ENCODE measurements around the gene ASAP2.
A peak's percentile ranks its signal among the peaks of the same experiment; 100 is the strongest.

Gene ASAP2

DNA sequence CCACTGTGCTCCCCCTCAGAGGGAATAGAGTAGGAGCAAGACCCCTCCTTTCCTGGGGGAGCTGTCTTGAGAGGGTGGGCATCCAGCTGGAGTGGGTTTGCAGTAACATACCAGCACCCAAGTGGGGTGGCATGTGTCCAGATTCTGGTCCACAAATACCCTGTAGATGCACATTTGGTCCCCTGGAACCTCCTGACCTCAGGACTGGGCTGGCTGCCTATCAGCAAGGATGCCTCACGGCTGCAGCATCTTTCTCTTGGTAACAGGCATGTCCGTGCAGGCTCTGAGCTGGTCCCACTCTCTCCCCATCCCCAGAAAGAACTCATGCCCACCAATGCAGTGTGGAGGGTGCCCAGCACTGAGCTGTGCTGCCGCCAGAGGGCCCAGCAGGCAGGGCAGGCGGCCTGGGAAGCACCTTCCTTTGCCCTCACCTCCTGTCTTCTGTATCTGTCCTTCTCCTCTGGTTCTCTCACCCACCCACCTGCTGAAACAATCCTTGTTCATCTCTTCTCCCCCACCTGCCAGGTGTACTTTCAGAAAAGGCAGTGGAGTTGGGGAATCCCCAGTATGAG lies 169.3 kb downstream of the ASAP2 start:
- TF ChIP-seq POLR2AphosphoS5 (IDR thresholded peaks at IDR 0.05; ENCODE audit: low read depth, low read length) (no peak), SPI1 (IDR thresholded peaks at IDR 0.05; ENCODE audit: low read depth, low read length) (no peak), PAX5 (IDR thresholded peaks at IDR 0.05; ENCODE audit: insufficient read depth, low read length, severe bottlenecking) (no peak), POLR2A (IDR thresholded peaks at IDR 0.05; ENCODE audit: low read depth, low read length) (no peak), POU2F2 (IDR thresholded peaks at IDR 0.05; ENCODE audit: low read depth, low read length) (no peak), TAF1 (IDR thresholded peaks at IDR 0.05; ENCODE audit: low read depth, low read length) (no peak)
- DNase-seq (ENCODE audit: insufficient read length, low spot score) (no peak), FAIRE-seq (peak; percentile 54)

DNA sequence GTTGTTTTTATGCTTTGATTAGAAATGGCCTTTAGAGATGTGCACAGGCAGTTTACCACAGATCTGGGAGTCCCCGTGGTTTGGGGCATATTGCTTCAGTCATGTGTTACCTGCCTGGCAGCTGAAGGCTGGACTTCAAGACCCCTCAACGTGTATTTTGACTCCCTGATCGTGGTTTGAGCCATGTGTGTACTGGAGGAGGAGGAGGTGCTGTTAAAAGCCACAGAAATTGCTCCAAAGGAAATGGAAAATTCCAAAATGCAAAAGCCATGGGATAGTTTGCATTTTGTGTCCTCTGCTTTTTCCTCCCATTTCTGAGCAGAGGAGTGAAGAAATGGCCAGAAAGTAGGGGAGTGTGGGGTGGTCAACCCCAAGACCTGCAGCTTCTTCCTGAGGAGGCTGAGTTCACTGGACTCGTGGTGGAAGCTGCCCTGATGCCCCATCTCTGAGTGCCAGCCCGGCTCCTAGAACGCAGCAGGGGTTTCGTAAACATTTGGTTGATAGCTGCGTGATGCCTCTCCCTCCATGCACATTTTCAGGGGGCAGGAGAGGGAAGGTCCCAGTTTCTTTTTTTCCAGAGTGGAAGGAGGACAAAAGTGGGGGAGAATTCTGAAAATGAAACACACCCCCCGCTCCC lies 171.0 kb downstream of the ASAP2 start:
- FAIRE-seq, result no peak
- TF ChIP-seq TAF1 (IDR thresholded peaks at IDR 0.05; ENCODE audit: low read depth, low read length), result no peak
- no peak for TF ChIP-seq POLR2AphosphoS5 (IDR thresholded peaks at IDR 0.05; ENCODE audit: low read depth, low read length)
- no peak for TF ChIP-seq PAX5 (IDR thresholded peaks at IDR 0.05; ENCODE audit: insufficient read depth, low read length, severe bottlenecking)
- no peak for TF ChIP-seq SPI1 (IDR thresholded peaks at IDR 0.05; ENCODE audit: low read depth, low read length)
- TF ChIP-seq POLR2A (IDR thresholded peaks at IDR 0.05; ENCODE audit: low read depth, low read length), result no peak
- TF ChIP-seq POU2F2 (IDR thresholded peaks at IDR 0.05; ENCODE audit: low read depth, low read length), result no peak
- DNase-seq (ENCODE audit: insufficient read length, low spot score), result no peak

- FAIRE-seq, result no peak
- TF ChIP-seq POU2F2 (IDR thresholded peaks at IDR 0.05; ENCODE audit: low read depth, low read length), result no peak
- TF ChIP-seq PAX5 (IDR thresholded peaks at IDR 0.05; ENCODE audit: insufficient read depth, low read length, severe bottlenecking), result no peak
- no peak for TF ChIP-seq TAF1 (IDR thresholded peaks at IDR 0.05; ENCODE audit: low read depth, low read length)
- TF ChIP-seq POLR2A (IDR thresholded peaks at IDR 0.05; ENCODE audit: low read depth, low read length), result no peak
- no peak for TF ChIP-seq SPI1 (IDR thresholded peaks at IDR 0.05; ENCODE audit: low read depth, low read length)
- no peak for TF ChIP-seq POLR2AphosphoS5 (IDR thresholded peaks at IDR 0.05; ENCODE audit: low read depth, low read length)
- DNase-seq (ENCODE audit: insufficient read length, low spot score), result no peak
Observed at GRCh38 chr2:9378433-9379390, 172.1 kb downstream of the ASAP2 start.

DNA sequence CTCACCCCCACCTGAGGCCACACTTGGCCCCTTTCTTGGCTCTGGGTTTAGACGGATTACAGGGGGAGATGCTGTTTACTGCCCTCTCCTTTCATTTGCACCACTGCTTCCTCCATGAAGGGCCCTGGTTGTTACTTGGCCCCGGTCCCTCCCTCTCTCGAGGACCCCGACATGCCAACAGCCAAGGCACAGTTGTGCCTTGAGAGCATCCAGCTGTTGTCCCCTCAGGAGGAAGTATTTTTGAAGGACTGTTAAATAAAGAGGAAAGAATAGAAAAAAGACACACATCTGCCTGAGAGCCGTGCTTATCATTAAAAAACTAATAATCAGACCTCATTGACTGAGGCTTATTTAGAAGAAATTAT lies 172.8 kb downstream of the ASAP2 start:
- DNase-seq (ENCODE audit: insufficient read length, low spot score) (no peak), FAIRE-seq (no peak)
- TF ChIP-seq POLR2AphosphoS5 (IDR thresholded peaks at IDR 0.05; ENCODE audit: low read depth, low read length) (no peak), SPI1 (IDR thresholded peaks at IDR 0.05; ENCODE audit: low read depth, low read length) (no peak), PAX5 (IDR thresholded peaks at IDR 0.05; ENCODE audit: insufficient read depth, low read length, severe bottlenecking) (no peak), POU2F2 (IDR thresholded peaks at IDR 0.05; ENCODE audit: low read depth, low read length) (no peak), TAF1 (IDR thresholded peaks at IDR 0.05; ENCODE audit: low read depth, low read length) (no peak), POLR2A (IDR thresholded peaks at IDR 0.05; ENCODE audit: low read depth, low read length) (no peak)

- no peak for FAIRE-seq
- no peak for TF ChIP-seq POLR2AphosphoS5 (IDR thresholded peaks at IDR 0.05; ENCODE audit: low read depth, low read length)
- no peak for TF ChIP-seq SPI1 (IDR thresholded peaks at IDR 0.05; ENCODE audit: low read depth, low read length)
- TF ChIP-seq POLR2A (IDR thresholded peaks at IDR 0.05; ENCODE audit: low read depth, low read length), result no peak
- no peak for TF ChIP-seq TAF1 (IDR thresholded peaks at IDR 0.05; ENCODE audit: low read depth, low read length)
- no peak for TF ChIP-seq PAX5 (IDR thresholded peaks at IDR 0.05; ENCODE audit: insufficient read depth, low read length, severe bottlenecking)
- TF ChIP-seq POU2F2 (IDR thresholded peaks at IDR 0.05; ENCODE audit: low read depth, low read length), result no peak
- DNase-seq (ENCODE audit: insufficient read length, low spot score), result no peak
Observed at GRCh38 chr2:9380702-9381628, 174.4 kb downstream of the ASAP2 start.

GRCh38 chr2:9382604-9383235 lies 176.1 kb downstream of the ASAP2 start:
- FAIRE-seq, result no peak
- TF ChIP-seq POLR2AphosphoS5 (IDR thresholded peaks at IDR 0.05; ENCODE audit: low read depth, low read length), result no peak
- TF ChIP-seq TAF1 (IDR thresholded peaks at IDR 0.05; ENCODE audit: low read depth, low read length), result no peak
- TF ChIP-seq POLR2A (IDR thresholded peaks at IDR 0.05; ENCODE audit: low read depth, low read length), result no peak
- no peak for TF ChIP-seq SPI1 (IDR thresholded peaks at IDR 0.05; ENCODE audit: low read depth, low read length)
- TF ChIP-seq POU2F2 (IDR thresholded peaks at IDR 0.05; ENCODE audit: low read depth, low read length), result no peak
- TF ChIP-seq PAX5 (IDR thresholded peaks at IDR 0.05; ENCODE audit: insufficient read depth, low read length, severe bottlenecking), result no peak
- no peak for DNase-seq (ENCODE audit: insufficient read length, low spot score)

DNA sequence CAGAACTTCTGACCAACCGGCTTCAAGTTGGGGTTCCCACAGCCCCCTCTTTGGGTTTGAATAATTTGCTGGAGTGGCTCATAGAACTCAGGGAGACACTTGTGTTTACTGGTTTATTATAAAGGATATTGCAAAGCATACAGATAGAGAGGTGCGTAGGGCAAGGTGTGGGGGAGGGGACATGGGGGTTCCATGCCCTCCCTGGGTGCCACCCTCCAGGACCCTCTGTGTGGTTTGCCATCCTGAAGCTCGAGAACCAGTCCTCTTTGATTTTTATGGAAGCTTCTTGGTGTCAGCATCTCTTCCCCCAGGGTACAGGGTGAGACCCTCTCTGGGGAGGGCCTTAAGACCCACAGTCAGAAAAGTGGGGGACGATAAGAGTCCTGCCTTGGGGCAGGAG lies 177.9 kb downstream of the ASAP2 start:
- FAIRE-seq (no peak), DNase-seq (ENCODE audit: insufficient read length, low spot score) (no peak)
- TF ChIP-seq PAX5 (IDR thresholded peaks at IDR 0.05; ENCODE audit: insufficient read depth, low read length, severe bottlenecking) (no peak), POLR2A (IDR thresholded peaks at IDR 0.05; ENCODE audit: low read depth, low read length) (no peak), POLR2AphosphoS5 (IDR thresholded peaks at IDR 0.05; ENCODE audit: low read depth, low read length) (no peak), TAF1 (IDR thresholded peaks at IDR 0.05; ENCODE audit: low read depth, low read length) (no peak), POU2F2 (IDR thresholded peaks at IDR 0.05; ENCODE audit: low read depth, low read length) (no peak), SPI1 (IDR thresholded peaks at IDR 0.05; ENCODE audit: low read depth, low read length) (no peak)

- TF ChIP-seq POLR2A (IDR thresholded peaks at IDR 0.05; ENCODE audit: low read depth, low read length) (no peak), POLR2AphosphoS5 (IDR thresholded peaks at IDR 0.05; ENCODE audit: low read depth, low read length) (no peak), POU2F2 (IDR thresholded peaks at IDR 0.05; ENCODE audit: low read depth, low read length) (no peak), TAF1 (IDR thresholded peaks at IDR 0.05; ENCODE audit: low read depth, low read length) (no peak)
- FAIRE-seq, result no peak
- DNase-seq (ENCODE audit: insufficient read length, low spot score), result no peak
Observed at GRCh38 chr2:9385841-9386240, 179.2 kb downstream of the ASAP2 start.
